Neural progenitor cell (in vitro differentiated cells): ENCODE results near the gene DBP.

Experiments used
- EZH2 ChIP-seq: fragments of 200-600 bp; sonication (generic); IDR thresholded peaks from 2 replicates; pipeline ENCODE4 v1.6.1; 2017; ENCODE audit warnings: antibody characterized with exemption, mild to moderate bottlenecking, moderate library complexity
- EZH2phosphoT487 ChIP-seq: fragments of 200-600 bp; sonication (generic); IDR thresholded peaks from 2 replicates; pipeline ENCODE4 v1.6.1; 2017; ENCODE audit warnings: antibody characterized with exemption
- TF ChIP-seq, protein P1 (sequence below): fragments of 200-600 bp; sonication (generic); IDR thresholded peaks from 2 replicates; pipeline ENCODE4 v1.5.1; 2017; ENCODE audit warnings: antibody characterized with exemption, mild to moderate bottlenecking

DNA sequence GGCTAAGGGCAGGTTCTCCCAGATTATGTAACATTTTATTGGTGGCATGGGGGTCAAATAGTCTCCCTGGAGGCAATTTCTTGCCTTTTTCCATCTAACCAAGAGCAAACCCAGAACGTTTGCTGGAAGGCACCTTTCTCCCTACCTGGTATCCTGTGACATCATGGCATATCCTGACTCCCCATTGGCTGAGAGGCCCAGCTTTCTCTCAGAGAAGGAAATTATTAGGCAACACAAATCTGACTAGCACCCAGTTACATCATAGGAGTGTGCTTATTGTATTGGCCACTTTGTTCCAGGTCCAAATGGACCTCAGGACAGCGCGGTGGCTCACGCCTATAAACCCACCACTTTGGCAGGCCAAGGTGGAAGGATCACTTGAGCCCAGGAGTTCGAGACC lies 22.6 kb upstream of the DBP start:
- TF ChIP-seq, protein P1, sequence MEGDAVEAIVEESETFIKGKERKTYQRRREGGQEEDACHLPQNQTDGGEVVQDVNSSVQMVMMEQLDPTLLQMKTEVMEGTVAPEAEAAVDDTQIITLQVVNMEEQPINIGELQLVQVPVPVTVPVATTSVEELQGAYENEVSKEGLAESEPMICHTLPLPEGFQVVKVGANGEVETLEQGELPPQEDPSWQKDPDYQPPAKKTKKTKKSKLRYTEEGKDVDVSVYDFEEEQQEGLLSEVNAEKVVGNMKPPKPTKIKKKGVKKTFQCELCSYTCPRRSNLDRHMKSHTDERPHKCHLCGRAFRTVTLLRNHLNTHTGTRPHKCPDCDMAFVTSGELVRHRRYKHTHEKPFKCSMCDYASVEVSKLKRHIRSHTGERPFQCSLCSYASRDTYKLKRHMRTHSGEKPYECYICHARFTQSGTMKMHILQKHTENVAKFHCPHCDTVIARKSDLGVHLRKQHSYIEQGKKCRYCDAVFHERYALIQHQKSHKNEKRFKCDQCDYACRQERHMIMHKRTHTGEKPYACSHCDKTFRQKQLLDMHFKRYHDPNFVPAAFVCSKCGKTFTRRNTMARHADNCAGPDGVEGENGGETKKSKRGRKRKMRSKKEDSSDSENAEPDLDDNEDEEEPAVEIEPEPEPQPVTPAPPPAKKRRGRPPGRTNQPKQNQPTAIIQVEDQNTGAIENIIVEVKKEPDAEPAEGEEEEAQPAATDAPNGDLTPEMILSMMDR, result no peak
- TF ChIP-seq EZH2, result no peak
- no peak for TF ChIP-seq EZH2phosphoT487
